Subcutaneous adipose tissue (tissue), 4 donors: ENCODE measurements around the gene ERMP1. TPM values are rescaled to one million over a fixed set of nuclear protein-coding genes. Genes with fewer than 3 reads are reported as not detected.

Experiments
- total RNA-seq, 4 donors: library from RNA; depleted of rRNA; stranded (reverse); fragments of >200 nt; gene quantifications; one replicate each; pipeline ENCODE4 v1.1.0, GENCODE V29; 2016
- TF ChIP-seq, protein P1 (sequence below): fragments of 450-650 bp; IDR thresholded peaks from one replicate; pipeline ENCODE4 v1.5.1; 2016; ENCODE audit warnings: low read depth, mild to moderate bottlenecking, control low read depth, antibody characterized with exemption, moderate library complexity

The ERMP1 gene
- total RNA-seq, 4 donors from 2014 or later, result 12.6 to 21.2 (median 13.6) TPM

DNA sequence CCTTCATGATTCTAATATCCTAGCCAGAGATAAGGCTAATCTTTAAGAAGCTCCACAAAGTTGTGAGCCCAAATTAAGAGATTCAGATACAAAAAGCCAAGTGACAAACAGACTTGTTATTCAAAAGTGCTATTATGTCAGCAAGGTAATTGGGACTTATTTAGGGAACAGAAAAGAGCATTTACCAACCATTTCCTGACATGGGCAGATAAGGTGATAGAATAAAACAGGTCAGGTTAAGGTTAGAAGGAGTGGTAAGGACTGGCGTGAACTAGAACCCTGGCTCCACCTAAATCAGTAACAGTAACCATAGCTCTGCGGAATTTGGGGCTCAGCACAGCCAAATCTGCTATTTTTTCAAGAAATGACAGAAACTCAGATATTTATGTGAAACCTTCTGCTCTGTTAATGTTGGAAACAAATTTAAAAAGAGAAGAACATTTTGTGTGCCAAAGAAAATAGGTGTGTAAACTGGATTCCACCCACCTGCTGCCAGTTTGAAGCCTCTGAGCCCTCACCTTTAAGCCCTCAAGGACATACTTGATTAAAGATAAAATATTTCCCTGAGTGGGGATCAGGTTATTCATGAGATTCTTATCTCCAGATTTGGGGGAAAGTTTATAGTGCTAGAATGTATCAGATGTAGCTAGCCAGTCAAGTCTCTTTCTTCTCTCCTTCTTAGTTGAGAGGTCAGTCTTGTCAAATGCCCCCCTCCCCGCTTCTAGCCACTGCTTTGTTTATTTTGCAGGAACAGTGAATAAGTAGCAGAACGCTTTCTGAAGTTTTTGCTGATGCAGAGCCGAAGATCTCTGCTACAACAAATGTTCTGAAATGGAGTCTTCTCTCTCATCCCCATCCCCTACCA is 10.2 kb upstream of the ERMP1 start:
- TF ChIP-seq, protein P1, sequence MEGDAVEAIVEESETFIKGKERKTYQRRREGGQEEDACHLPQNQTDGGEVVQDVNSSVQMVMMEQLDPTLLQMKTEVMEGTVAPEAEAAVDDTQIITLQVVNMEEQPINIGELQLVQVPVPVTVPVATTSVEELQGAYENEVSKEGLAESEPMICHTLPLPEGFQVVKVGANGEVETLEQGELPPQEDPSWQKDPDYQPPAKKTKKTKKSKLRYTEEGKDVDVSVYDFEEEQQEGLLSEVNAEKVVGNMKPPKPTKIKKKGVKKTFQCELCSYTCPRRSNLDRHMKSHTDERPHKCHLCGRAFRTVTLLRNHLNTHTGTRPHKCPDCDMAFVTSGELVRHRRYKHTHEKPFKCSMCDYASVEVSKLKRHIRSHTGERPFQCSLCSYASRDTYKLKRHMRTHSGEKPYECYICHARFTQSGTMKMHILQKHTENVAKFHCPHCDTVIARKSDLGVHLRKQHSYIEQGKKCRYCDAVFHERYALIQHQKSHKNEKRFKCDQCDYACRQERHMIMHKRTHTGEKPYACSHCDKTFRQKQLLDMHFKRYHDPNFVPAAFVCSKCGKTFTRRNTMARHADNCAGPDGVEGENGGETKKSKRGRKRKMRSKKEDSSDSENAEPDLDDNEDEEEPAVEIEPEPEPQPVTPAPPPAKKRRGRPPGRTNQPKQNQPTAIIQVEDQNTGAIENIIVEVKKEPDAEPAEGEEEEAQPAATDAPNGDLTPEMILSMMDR, result no peak

DNA sequence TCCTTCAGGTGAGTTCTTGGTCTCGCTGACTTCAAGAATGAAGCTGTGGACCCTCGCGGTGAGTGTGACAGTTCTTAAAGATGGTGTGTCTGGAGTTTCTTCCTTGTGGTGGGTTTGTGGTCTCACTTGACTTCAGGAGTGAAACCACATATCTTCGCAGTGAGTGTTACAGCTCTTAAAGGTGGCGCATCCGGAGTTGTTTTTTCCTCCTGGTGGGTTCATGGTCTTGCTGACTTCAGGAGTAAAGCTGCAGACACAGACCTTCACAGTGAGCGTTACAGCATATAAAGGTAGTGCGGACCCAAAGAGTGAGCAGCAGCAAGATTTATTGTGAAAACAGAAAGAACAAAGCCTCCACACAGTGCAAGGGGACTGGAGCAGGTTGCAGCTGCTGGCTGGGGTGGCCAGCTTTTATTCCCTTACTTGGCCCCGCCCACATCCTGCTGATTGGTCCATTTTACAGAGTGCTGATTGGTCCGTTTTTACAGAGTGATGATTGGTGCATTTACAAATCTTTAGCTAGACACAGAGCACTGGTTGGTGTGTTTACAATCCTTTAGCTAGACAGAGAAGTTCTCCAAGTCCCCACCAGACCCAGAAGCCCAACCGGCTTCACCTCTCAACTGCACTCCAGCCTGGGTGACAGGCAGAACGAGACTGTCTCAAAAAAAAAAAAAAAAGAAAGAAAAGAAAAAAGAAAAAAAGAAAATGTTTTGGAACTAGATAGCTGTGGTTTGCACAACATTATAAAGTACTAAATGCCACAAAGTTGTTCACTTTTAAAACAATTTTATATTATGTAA is 9.1 kb upstream of the ERMP1 start:
- TF ChIP-seq, protein P1, result no peak

DNA sequence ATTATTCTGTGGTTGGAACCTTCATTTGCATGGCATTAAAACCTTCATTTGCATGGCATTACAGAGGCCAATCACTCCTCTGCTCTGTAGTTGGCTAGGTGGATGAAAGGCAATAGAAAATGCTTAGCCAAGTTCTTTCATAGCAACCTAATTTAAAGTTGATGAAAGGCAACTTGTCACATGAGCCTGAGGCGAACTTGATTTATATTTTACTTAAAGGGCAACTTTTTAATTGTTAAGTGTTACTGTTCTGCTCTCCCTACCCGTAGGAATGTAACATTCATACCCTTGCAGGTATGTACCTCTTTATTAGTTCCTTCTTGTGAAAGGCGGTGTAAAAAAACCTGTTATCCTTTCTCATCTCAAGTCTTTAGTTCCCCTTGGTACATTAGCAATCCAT is 7.9 kb upstream of the ERMP1 start:
- TF ChIP-seq, protein P1, result no peak

DNA sequence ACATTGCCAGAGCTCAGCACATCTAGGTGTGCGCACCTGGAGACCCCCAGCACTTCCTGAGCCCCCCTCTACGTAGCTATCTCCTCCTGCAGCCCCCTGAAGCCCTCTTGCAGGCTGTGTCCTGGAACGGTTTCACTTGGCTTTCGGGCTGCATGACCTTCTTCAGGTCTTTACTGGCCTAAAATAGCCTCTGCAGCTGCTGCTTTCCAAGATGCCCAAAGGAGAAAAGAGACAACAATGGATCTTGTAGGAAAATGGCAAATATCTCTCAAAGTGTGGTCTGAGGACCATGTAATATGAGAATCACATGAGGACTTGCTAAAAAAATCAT is 6.6 kb upstream of the ERMP1 start:
- TF ChIP-seq, protein P1, result no peak

DNA sequence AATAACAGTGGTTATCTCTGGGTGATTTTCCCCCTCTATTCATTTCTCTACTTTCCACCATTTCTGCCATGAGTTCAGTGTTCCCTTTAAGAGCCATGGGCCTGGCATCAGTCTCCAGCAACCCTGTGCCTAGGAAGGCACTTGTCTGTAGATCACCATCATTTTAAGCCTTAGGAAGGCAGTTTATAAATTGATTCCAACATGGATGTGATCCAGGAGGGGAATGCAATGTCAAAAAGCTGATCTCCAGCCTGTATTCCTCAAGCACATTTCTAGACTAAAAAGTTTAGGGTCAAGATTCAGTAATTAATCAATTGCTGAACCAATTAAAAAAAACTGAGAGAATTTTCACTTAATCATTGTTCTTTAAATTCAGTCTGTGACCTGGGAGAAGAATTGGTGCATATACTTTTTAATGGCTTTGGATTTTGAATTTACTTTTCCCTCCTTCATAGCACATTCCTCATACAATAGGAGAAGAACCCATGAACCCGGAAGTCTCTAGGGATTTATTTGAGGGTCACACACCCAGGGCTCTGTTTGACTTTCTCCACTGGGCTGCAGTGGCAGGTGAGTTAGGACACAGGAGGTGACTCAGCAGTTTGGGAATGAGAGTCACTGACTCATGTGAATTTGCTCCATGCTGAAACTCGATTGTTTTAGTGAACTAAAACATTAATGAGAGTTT is 6.1 kb upstream of the ERMP1 start:
- TF ChIP-seq, protein P1, result no peak

DNA sequence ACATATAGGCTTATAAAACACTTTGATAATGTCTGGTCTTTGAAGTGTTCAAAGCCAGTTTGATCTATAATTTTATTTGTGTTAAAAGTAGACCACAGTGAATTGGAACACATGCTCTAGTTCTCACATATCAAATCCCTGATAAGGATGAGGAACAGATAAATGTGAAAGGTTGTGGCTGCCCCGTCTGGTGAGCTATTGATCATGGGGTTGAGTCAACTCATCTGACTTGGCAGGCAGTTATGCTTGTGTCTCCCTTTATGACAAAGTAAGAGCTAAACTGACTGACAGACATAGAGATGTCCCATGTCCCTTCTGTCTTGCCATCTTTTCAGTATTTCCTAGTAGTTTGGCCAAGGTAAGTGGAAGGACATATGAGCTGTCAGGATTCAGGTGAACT is 2.9 kb upstream of the ERMP1 start:
- TF ChIP-seq, protein P1, result no peak

DNA sequence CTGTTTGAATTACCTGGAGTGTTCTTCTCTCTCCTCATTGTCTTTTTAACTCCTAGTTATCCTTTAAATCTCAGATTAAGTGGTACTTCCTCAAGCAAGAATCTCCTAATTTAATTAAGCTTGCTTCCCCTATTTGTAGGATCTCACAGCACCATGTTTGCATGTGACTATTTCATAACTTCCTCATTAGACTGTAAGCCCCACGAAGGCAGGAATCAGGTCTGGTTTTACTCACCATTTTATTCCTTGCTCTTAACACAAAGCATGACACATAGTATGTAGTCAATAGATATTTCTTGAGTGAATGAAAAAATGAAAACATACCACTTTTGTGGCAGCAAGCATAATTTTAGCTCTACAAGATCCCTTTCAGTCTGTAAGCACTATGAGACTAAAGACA is 1.3 kb upstream of the ERMP1 start:
- TF ChIP-seq, protein P1, result no peak
